22Rv1 (cell line): ENCODE measurements around the gene FOXL2.

Experiments used
- ZFX ChIP-seq: fragments of 450-650 bp; IDR thresholded peaks from 2 replicates; pipeline ENCODE4 v1.6.1; 2017; ENCODE audit warnings: antibody characterized with exemption, borderline replicate concordance
- TF ChIP-seq, protein P1 (sequence below): fragments of 450-650 bp; IDR thresholded peaks from 2 replicates; pipeline ENCODE4 v1.5.1; 2017; ENCODE audit warnings: mild to moderate bottlenecking

DNA sequence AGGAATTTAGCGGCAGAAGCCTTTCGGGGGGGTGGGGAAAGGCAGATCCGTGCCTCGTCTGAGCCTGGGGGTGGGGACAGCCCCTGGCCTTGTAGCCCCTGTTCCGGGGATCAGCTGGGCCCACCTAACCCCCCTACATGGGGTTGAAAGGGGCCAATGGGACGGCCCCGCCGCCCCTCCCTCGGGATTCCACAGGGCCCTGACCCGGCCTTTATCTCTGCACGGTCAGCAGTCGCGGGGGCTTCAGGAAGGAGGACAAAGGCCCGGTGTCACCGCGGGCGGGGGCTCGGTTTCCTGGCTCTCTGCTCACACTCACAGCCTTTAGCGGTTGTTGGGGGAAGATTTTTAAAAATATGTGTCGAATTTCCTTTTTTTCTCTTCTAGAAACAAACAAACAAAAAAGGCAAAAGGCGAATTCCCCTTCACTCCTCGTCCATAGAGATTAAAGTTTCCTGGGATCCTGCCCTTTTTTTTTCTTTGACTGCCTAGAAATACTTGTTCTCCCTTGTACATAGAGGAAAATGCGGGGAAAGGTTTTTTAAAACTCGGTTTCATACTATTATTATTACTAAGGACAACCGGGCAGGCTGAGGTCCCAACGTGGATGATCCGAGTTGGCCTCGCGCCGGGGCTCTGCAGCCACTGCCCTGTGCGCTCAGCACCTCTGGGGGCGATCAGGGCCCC is 7.9 kb downstream of the FOXL2 start:
- no peak for TF ChIP-seq ZFX
- TF ChIP-seq, protein P1, sequence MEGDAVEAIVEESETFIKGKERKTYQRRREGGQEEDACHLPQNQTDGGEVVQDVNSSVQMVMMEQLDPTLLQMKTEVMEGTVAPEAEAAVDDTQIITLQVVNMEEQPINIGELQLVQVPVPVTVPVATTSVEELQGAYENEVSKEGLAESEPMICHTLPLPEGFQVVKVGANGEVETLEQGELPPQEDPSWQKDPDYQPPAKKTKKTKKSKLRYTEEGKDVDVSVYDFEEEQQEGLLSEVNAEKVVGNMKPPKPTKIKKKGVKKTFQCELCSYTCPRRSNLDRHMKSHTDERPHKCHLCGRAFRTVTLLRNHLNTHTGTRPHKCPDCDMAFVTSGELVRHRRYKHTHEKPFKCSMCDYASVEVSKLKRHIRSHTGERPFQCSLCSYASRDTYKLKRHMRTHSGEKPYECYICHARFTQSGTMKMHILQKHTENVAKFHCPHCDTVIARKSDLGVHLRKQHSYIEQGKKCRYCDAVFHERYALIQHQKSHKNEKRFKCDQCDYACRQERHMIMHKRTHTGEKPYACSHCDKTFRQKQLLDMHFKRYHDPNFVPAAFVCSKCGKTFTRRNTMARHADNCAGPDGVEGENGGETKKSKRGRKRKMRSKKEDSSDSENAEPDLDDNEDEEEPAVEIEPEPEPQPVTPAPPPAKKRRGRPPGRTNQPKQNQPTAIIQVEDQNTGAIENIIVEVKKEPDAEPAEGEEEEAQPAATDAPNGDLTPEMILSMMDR = no peak
